HepG2 (cell line): Measurements from ENCODE around the gene HTR7.

Source experiments
- ETV6 ChIP-seq: sonication (generic); formaldehyde crosslinking; conservative IDR thresholded peaks from 2 replicates; pipeline ENCODE4 v1.4.0; 2020; ENCODE audit warnings: missing genetic modification reagents
- FOXK2 ChIP-seq: fragments of 450-650 bp; IDR thresholded peaks from 2 replicates; pipeline ENCODE4 v1.6.1; 2016
- HIVEP1 ChIP-seq: sonication (generic); formaldehyde crosslinking; IDR thresholded peaks from 2 replicates; pipeline ENCODE4 v1.4.0; 2020; ENCODE audit warnings: mild to moderate bottlenecking, missing genetic modification reagents
- HMGA1 ChIP-seq: sonication (generic); formaldehyde crosslinking; conservative IDR thresholded peaks from 2 replicates; pipeline ENCODE4 v1.4.0; 2020; ENCODE audit warnings: missing genetic modification reagents
- KAT8 ChIP-seq: IDR thresholded peaks from 2 replicates; pipeline ENCODE4 v1.6.1; 2016; ENCODE audit warnings: missing genetic modification reagents, missing compliant biosample characterization
- MTA3 ChIP-seq: sonication (generic); formaldehyde crosslinking; IDR thresholded peaks from 2 replicates; pipeline ENCODE4 v1.4.0; 2020; ENCODE audit warnings: missing genetic modification reagents
- MTF1 ChIP-seq: sonication (generic); formaldehyde crosslinking; IDR thresholded peaks from 2 replicates; pipeline ENCODE4 v1.5.0; 2020; ENCODE audit warnings: missing genetic modification reagents
- POLR2A ChIP-seq, 2 experiments: IDR thresholded peaks; 2 replicates each; pipeline ENCODE4 v1.6.1; 2011; ENCODE audit warnings: low read depth in 2 of 2, low read length in 2 of 2, mild to moderate bottlenecking in 1 of 2, moderate library complexity in 1 of 2; ENCODE audit not compliant: insufficient read depth in 1 of 2
- POLR2AphosphoS5 ChIP-seq: IDR thresholded peaks from 2 replicates; pipeline ENCODE4 v1.6.1; 2012; ENCODE audit warnings: low read depth, low read length
- TAF15 ChIP-seq: fragments of 200-400 bp; formaldehyde crosslinking; IDR thresholded peaks from one replicate; pipeline ENCODE4 v1.6.1; 2018; ENCODE audit warnings: mild to moderate bottlenecking, low read depth, low read length; ENCODE audit not compliant: poor library complexity, severe bottlenecking
- ZNF558 ChIP-seq: sonication (generic); formaldehyde crosslinking; IDR thresholded peaks from 2 replicates; pipeline ENCODE4 v1.9.0; 2022; ENCODE audit warnings: mild to moderate bottlenecking, missing genetic modification reagents, borderline replicate concordance
- ZNF839 ChIP-seq: sonication (generic); formaldehyde crosslinking; IDR thresholded peaks from 2 replicates; pipeline ENCODE4 v1.4.0; 2020; ENCODE audit warnings: missing genetic modification reagents, mild to moderate bottlenecking, borderline replicate concordance
- TF ChIP-seq, protein P1 (sequence below): sonication (generic); formaldehyde crosslinking; IDR thresholded peaks from 2 replicates; pipeline ENCODE4 v1.4.0; 2020; ENCODE audit warnings: missing genetic modification reagents, mild to moderate bottlenecking, borderline replicate concordance

DNA sequence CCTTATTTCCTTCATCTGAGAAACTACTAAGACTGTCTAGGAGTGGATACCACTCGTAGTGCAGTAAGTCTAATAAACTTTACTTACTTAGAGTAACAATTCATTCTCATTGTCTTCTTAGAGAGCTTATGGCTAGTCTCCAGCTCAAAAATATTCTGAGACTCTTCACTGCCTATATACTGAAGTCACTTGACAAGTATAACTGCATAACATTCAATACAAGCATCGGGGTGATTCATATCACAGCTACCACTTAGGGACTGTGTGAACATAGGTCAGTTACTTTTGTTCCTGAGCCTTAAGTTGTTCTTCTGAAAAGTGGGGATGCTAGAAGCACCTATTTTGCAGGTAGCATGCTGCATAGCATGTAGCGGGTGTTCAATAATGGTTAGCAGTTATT lies 111.0 kb downstream of the HTR7 start:
- TF ChIP-seq ETV6 (CRISPR knock-in tag) = no peak
- no peak for TF ChIP-seq MTF1 (CRISPR knock-in tag)
- TF ChIP-seq POLR2AphosphoS5 = no peak
- TF ChIP-seq, protein P1, sequence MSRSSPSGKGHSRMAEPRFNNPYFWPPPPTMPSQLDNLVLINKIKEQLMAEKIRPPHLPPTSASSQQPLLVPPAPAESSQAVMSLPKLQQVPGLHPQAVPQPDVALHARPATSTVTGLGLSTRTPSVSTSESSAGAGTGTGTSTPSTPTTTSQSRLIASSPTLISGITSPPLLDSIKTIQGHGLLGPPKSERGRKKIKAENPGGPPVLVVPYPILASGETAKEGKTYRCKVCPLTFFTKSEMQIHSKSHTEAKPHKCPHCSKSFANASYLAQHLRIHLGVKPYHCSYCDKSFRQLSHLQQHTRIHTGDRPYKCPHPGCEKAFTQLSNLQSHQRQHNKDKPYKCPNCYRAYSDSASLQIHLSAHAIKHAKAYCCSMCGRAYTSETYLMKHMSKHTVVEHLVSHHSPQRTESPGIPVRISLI (CRISPR knock-in tag) = no peak
- TF ChIP-seq FOXK2 = no peak
- no peak for TF ChIP-seq HMGA1 (CRISPR knock-in tag)
- TF ChIP-seq ZNF839 (CRISPR knock-in tag) = no peak
- TF ChIP-seq ZNF558 (CRISPR knock-in tag) = no peak
- TF ChIP-seq MTA3 = no peak
- TF ChIP-seq POLR2A (IDR thresholded peaks at IDR 0.05; ENCODE audit: insufficient read depth in 1 of 2, low read depth in 2 of 2, low read length in 2 of 2) = no peak
- no peak for TF ChIP-seq HIVEP1 (CRISPR knock-in tag)
- TF ChIP-seq TAF15 = no peak
- no peak for TF ChIP-seq KAT8
